Esophagus muscularis mucosa (tissue), 4 donors: ENCODE data around the gene CLDN7. TPM values are rescaled to one million over a fixed set of nuclear protein-coding genes. Genes with fewer than 3 reads are reported as not detected.

ENCODE experiments used
- DNase-seq: peaks from one replicate; pipeline ENCODE4 v3.0.0-alpha.2; 2017; ENCODE audit errors: extremely low spot score
- H3K27ac ChIP-seq, 4 donors: fragments of 200-600 bp; sonication (generic); replicated peaks in 1 of 4; 1 replicate in 3 of 4; 2 replicates in 1 of 4; pipeline ENCODE4 v1.5.1; 2016 to 2019; ENCODE audit warnings: mild to moderate bottlenecking in 1 of 4
- H3K27me3 ChIP-seq, 4 donors: fragments of 200-600 bp; sonication (generic); one replicate each; pipeline versions ENCODE4 v1.5.1 to v1.6.0; 2016 to 2019
- H3K36me3 ChIP-seq, 4 donors: fragments of 200-600 bp; sonication (generic); one replicate each; pipeline ENCODE4 v1.5.1; 2016 to 2019
- H3K4me1 ChIP-seq, 4 donors: fragments of 200-600 bp; sonication (generic); one replicate each; pipeline ENCODE4 v1.5.1; 2016 to 2019
- H3K4me3 ChIP-seq, 4 donors: fragments of 200-600 bp; sonication (generic); 1 replicate in 2 of 4; 2 replicates in 2 of 4; pipeline ENCODE4 v1.5.1; 2016 to 2019; ENCODE audit warnings: mild to moderate bottlenecking in 4 of 4, moderate library complexity in 1 of 4
- H3K9me3 ChIP-seq, 4 donors: fragments of 200-600 bp; sonication (generic); 1 replicate in 3 of 4; 2 replicates in 1 of 4; pipeline ENCODE4 v1.5.1; 2016 to 2019
- EP300 ChIP-seq: sonication (generic); formaldehyde crosslinking; IDR thresholded peaks from one replicate; pipeline ENCODE4 v1.6.1; 2017; ENCODE audit warnings: antibody characterized with exemption
- POLR2A ChIP-seq: fragments of 450-650 bp; IDR thresholded peaks from one replicate; pipeline ENCODE4 v1.6.1; 2017; ENCODE audit warnings: antibody characterized with exemption, moderate library complexity, mild to moderate bottlenecking, low read depth
- POLR2AphosphoS5 ChIP-seq, 2 donors: sonication (generic); formaldehyde crosslinking; IDR thresholded peaks; one replicate each; pipeline ENCODE4 v1.6.1; 2017; ENCODE audit warnings: antibody characterized with exemption in 2 of 2
- WGBS: methylation state at CpG from one replicate; pipeline ENCODE4 v1.1.5; 2018; 5-methylcytosine and 5-hydroxymethylcytosine counted together
- intact Hi-C: fragments of 100-400 bp; cut with DNase I; formaldehyde crosslinking; loops from one replicate; pipeline ENCODE4 v1.15.1; 2023
- total RNA-seq, 4 donors: library from RNA; depleted of rRNA; stranded (reverse); fragments of >200 nt; gene quantifications; one replicate each; pipeline versions ENCODE4 v1.1.0 to v1.2.1, GENCODE V29; 2016
- TF ChIP-seq, protein P1 (sequence below), 3 experiments: fragments of 200-600 bp in 2 of 3; fragments of 450-650 bp in 1 of 3; sonication (generic) in 2 of 3; IDR thresholded peaks; one replicate each; pipeline ENCODE4 v1.5.1; 2017 to 2019; ENCODE audit warnings: antibody characterized with exemption in 3 of 3, mild to moderate bottlenecking in 2 of 3, moderate library complexity in 1 of 3

Gene CLDN7
- total RNA-seq, 4 donors from 2014 or later: 1.7 to 3.4 (median 2.1) TPM

DNA sequence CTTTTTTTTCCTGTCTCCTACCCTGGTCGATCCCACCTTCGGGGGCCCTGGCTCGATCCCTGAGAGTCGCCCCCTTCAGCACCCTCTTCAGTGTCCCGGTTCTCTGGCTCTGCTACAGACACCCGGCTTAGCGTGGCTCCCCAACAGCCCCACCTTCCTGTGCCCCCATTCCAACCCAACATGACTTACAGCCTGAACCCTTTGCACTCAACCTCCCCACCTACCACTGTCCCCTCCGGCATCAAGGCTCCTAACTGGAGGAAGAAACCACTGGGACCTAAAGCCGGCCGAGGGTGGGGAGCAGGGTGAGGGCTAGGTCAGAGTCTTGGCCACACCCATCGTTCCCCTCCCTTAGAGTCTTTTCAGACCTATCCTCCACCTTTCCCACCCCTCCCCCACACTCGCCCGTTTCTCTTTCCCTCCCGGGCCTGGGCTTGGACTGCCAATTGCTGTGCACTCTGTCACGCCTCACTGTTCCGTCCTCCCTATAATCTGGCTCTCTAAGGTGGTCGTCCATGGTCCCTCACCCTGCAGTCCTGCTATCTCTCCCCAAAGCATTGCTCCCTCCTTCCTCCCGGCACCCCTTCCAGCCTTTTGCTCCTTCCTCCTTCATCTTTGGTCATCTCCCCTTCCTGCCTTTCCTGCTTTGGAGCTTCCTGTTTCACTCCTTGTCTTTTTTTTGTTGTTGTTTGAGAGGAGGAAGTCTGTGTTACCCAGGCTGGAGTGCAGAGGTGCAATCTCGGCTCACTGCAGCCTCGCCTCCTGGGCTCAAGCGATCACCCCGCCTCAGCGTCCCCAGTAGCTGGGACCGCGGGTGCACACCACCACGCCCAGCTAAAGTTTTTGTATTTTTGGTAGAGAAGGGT is 890 bp upstream of the CLDN7 start:
- no peak for DNase-seq
- H3K27me3 ChIP-seq: peaks cover 17 to 67% (median 38%) of the 10 kb centered on the region in 4 donors
- TF ChIP-seq POLR2A: no peak
- TF ChIP-seq EP300: no peak
- TF ChIP-seq POLR2AphosphoS5 (IDR thresholded peaks at IDR 0.05): no peak
- TF ChIP-seq, protein P1, sequence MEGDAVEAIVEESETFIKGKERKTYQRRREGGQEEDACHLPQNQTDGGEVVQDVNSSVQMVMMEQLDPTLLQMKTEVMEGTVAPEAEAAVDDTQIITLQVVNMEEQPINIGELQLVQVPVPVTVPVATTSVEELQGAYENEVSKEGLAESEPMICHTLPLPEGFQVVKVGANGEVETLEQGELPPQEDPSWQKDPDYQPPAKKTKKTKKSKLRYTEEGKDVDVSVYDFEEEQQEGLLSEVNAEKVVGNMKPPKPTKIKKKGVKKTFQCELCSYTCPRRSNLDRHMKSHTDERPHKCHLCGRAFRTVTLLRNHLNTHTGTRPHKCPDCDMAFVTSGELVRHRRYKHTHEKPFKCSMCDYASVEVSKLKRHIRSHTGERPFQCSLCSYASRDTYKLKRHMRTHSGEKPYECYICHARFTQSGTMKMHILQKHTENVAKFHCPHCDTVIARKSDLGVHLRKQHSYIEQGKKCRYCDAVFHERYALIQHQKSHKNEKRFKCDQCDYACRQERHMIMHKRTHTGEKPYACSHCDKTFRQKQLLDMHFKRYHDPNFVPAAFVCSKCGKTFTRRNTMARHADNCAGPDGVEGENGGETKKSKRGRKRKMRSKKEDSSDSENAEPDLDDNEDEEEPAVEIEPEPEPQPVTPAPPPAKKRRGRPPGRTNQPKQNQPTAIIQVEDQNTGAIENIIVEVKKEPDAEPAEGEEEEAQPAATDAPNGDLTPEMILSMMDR (IDR thresholded peaks at IDR 0.05): no peak
- peaks cover 25 to 40% (median 30%) of the 10 kb centered on the region in 4 donors for H3K4me1 ChIP-seq
- WGBS: 13% methylated on average over 26 of the region's 26 CpGs
- peaks cover 14 to 17% (median 15%) of the 10 kb centered on the region in 4 donors for H3K36me3 ChIP-seq
- intact Hi-C loops: no loop called here
- peak overlapping the region in 1 of 4 donors; percentile 24 for H3K27ac ChIP-seq
- peak overlapping the region; percentile 29 to 64 (median 36) for H3K4me3 ChIP-seq
- no peaks in the 10 kb centered on the region for H3K9me3 ChIP-seq

DNA sequence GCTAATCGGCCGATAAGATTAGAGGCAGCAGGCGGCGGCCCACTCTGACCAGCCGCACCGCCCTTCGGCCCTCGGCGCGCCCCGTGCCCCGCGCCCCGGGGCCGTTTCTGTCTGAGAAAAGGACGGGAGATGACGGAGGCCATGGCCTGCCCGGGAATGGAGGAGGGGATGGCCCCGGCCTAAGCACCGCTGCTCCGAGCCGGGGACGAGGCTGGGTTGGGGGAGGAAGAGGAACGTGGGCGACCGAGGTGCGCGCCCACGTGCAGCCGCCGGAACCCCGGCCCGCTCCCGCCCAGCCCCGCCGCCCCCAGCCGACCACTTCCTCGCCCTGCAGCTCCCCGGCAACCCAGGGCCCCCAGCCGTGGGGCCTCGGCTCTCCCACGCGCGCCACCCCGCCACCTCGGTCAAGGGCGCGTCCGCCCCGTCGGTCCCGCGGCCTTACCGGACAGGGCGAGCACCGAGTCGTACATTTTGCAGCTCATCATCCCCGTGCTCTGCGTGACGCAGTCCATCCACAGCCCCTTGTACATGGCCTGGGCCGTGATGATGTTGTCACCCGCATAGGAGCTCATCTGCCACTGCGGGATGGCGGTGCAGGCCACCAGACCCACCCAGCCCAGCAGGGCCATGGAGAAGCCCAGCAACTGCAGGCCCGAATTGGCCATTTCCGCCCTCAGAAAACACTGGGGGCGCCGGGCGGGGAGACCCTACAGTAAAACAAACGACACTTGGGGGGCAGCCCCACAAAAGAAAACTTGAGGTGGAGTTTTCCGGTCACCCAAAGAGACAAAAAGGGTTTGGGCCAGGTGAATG is 693 bp downstream of the CLDN7 start:
- intact Hi-C loops: no loop called here
- Histone ChIP-seq H3K4me1 (peaks cover 25 to 40% (median 30%) of the 10 kb centered on the region in 4 donors), H3K27me3 (peaks cover 17 to 60% (median 36%) of the 10 kb centered on the region in 4 donors), H3K9me3 (no peaks in the 10 kb centered on the region), H3K27ac (peak overlapping the region in 1 of 4 donors; percentile 10), H3K36me3 (peaks cover 22 to 33% (median 31%) of the 10 kb centered on the region in 4 donors), H3K4me3 (peak overlapping the region; percentile 44 to 64 (median 52))
- WGBS: 16% methylated on average over 7 of the region's 71 CpGs
- TF ChIP-seq POLR2A: no peak
- TF ChIP-seq, protein P1 (IDR thresholded peaks at IDR 0.05): no peak
- TF ChIP-seq EP300: no peak
- TF ChIP-seq POLR2AphosphoS5 (IDR thresholded peaks at IDR 0.05): no peak
- DNase-seq: no peak

DNA sequence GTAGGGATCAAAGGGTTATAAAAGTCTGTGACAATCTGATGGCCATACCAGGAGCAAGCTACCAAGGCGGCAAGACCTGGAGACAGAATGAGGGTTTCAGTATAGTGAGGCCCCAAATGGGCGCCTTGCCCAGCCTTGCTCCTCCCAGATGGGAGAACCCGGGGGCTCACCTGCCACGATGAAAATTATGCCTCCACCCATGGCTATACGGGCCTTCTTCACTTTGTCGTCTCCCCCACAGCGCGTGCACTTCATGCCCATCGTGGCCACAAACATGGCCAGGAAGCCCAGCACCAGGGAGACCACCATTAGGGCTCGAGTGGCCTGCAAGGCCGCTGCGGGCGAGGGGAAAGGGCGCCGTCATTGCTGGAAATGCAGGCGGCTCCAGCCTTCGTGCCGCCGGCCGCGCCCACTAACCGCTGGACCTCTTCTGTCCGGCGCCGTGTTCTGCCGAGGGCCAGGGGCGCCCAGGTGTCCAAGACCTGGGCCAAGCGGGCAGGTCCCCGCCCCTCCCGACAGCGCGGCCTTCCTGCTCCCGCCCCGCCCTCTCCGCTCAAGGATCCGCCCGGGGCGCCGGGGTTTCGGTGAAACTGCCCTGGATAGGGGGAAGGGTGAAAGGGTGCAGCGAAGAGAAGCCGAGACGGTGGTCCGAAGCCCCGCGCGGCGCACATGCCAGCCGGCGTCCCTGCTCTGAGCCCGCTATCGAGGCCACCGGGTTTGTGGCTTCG is 1.5 kb downstream of the CLDN7 start:
- peak in 1 of 2 donors; percentile 24 for TF ChIP-seq POLR2AphosphoS5 (IDR thresholded peaks at IDR 0.05)
- TF ChIP-seq, protein P1 (IDR thresholded peaks at IDR 0.05): no peak
- no peak for TF ChIP-seq POLR2A
- peak overlapping the region in 2 of 4 donors; percentile 10 to 27 for H3K27ac ChIP-seq
- peaks cover 25 to 40% (median 30%) of the 10 kb centered on the region in 4 donors for H3K4me1 ChIP-seq
- peaks cover 28 to 40% (median 38%) of the 10 kb centered on the region in 4 donors for H3K36me3 ChIP-seq
- peaks cover 17 to 55% (median 36%) of the 10 kb centered on the region in 4 donors for H3K27me3 ChIP-seq
- intact Hi-C loops: no loop called here
- 21% methylated on average over 16 of the region's 54 CpGs for WGBS
- DNase-seq: no peak
- no peaks in the 10 kb centered on the region for H3K9me3 ChIP-seq
- peak overlapping the region; percentile 44 to 64 (median 52) for H3K4me3 ChIP-seq

DNA sequence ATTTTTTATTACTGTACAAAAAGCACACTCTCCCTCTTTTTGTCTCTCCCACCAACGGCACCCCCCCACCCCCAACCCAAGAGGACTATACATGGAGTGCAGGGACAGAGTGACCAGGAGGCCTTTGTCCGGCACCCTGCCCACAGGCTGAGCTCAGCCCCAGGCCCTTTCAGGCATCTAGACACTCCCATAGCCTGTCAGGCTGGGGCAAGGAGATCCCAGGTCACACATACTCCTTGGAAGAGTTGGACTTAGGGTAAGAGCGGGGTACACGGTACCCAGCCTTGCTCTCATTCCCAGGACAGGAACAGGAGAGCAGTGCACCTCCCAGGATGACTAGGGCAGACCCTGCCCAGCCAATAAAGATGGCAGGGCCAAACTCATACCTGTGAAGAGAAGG is 2.1 kb downstream of the CLDN7 start:
- intact Hi-C loops: no loop called here
- H3K4me3 ChIP-seq: no peak overlapping the region
- TF ChIP-seq POLR2AphosphoS5 (IDR thresholded peaks at IDR 0.05) (no peak), EP300 (no peak), POLR2A (no peak)
- TF ChIP-seq, protein P1 (IDR thresholded peaks at IDR 0.05): no peak
- peaks cover 25 to 40% (median 30%) of the 10 kb centered on the region in 4 donors for H3K4me1 ChIP-seq
- peaks cover 17 to 49% (median 36%) of the 10 kb centered on the region in 4 donors for H3K27me3 ChIP-seq
- no peak overlapping the region for H3K27ac ChIP-seq
- DNase-seq: no peak
- WGBS: 84% methylated on average over 3 of the region's 4 CpGs
- no peaks in the 10 kb centered on the region for H3K9me3 ChIP-seq
- peaks cover 32 to 47% (median 45%) of the 10 kb centered on the region in 4 donors for H3K36me3 ChIP-seq
